Common myeloid progenitor, CD34-positive (primary cell): ENCODE data around the gene AIM2.

Experiments used
- CTCF ChIA-PET: fragments of 350-600 bp; sonication (Branson Sonifier 250); formaldehyde crosslinking; loops from one replicate; lab custom pipeline; 2021; ENCODE audit warnings: antibody characterized with exemption; lab: Charles Lee
- POLR2A ChIA-PET: fragments of 350-600 bp; sonication (Branson Sonifier 250); formaldehyde crosslinking; loops from one replicate; lab custom pipeline; 2021; ENCODE audit warnings: antibody characterized with exemption; lab: Charles Lee
- DNase-seq, 3 donors: peaks; one replicate each; pipeline versions ENCODE4 v3.0.0 to v3.0.0-alpha.2; 2013
- H3K27ac ChIP-seq, 2 experiments: 1 replicate in 1 of 2; 2 replicates in 1 of 2; pipeline ENCODE4 v1.7.0; 2013; ENCODE audit warnings: inconsistent platforms in 2 of 2, low read length in 2 of 2, mild to moderate bottlenecking in 2 of 2, low read depth in 1 of 2, moderate library complexity in 1 of 2; ENCODE audit not compliant: severe bottlenecking in 2 of 2, insufficient read depth in 1 of 2, poor library complexity in 1 of 2
- H3K27me3 ChIP-seq, 5 experiments: replicated peaks in 2 of 5; 1 replicate in 3 of 5; 2 replicates in 2 of 5; pipeline versions ENCODE4 v1.6.1 to v1.7.0; 2013; ENCODE audit warnings: low read length in 4 of 5, mild to moderate bottlenecking in 2 of 5, moderate library complexity in 2 of 5, inconsistent platforms in 1 of 5; ENCODE audit not compliant: insufficient read depth in 5 of 5, control insufficient read depth in 4 of 5
- H3K36me3 ChIP-seq, 4 experiments: 1 replicate in 2 of 4; 2 replicates in 2 of 4; pipeline versions ENCODE4 v1.6.1 to v1.7.0; 2013; ENCODE audit warnings: low read length in 3 of 4, control low read depth in 1 of 4, mild to moderate bottlenecking in 1 of 4; ENCODE audit not compliant: control insufficient read depth in 4 of 4, insufficient read depth in 4 of 4
- H3K4me1 ChIP-seq, 4 experiments: 1 replicate in 3 of 4; 2 replicates in 1 of 4; pipeline versions ENCODE4 v1.6.1 to v1.7.1; 2013; ENCODE audit warnings: low read length in 3 of 4, mild to moderate bottlenecking in 3 of 4, control low read depth in 1 of 4, inconsistent platforms in 1 of 4, moderate library complexity in 1 of 4; ENCODE audit not compliant: control insufficient read depth in 4 of 4, insufficient read depth in 4 of 4; ENCODE audit errors: control extremely low read depth in 1 of 4
- H3K4me3 ChIP-seq, 7 experiments: 1 replicate in 4 of 7; 2 replicates in 3 of 7; pipeline versions ENCODE4 v1.5.1 to v1.7.0; 2013; ENCODE audit warnings: mild to moderate bottlenecking in 7 of 7, low read length in 6 of 7, moderate library complexity in 6 of 7, inconsistent platforms in 2 of 7, low read depth in 2 of 7, control low read depth in 1 of 7; ENCODE audit not compliant: insufficient read depth in 4 of 7, control insufficient read depth in 1 of 7; ENCODE audit errors: extremely low read depth in 1 of 7
- H3K9me3 ChIP-seq, 5 experiments: 1 replicate in 4 of 5; 2 replicates in 1 of 5; pipeline versions ENCODE4 v1.6.1 to v1.7.1; 2013; ENCODE audit warnings: low read length in 4 of 5, mild to moderate bottlenecking in 2 of 5, inconsistent platforms in 1 of 5, low read depth in 1 of 5, moderate library complexity in 1 of 5; ENCODE audit not compliant: control insufficient read depth in 4 of 5, insufficient read depth in 2 of 5; ENCODE audit errors: control extremely low read depth in 1 of 5
- WGBS: methylation state at CpG from one replicate; pipeline ENCODE4 v1.1.5; 2013; ENCODE audit not compliant: insufficient coverage; 5-methylcytosine and 5-hydroxymethylcytosine counted together

The AIM2 gene

DNA sequence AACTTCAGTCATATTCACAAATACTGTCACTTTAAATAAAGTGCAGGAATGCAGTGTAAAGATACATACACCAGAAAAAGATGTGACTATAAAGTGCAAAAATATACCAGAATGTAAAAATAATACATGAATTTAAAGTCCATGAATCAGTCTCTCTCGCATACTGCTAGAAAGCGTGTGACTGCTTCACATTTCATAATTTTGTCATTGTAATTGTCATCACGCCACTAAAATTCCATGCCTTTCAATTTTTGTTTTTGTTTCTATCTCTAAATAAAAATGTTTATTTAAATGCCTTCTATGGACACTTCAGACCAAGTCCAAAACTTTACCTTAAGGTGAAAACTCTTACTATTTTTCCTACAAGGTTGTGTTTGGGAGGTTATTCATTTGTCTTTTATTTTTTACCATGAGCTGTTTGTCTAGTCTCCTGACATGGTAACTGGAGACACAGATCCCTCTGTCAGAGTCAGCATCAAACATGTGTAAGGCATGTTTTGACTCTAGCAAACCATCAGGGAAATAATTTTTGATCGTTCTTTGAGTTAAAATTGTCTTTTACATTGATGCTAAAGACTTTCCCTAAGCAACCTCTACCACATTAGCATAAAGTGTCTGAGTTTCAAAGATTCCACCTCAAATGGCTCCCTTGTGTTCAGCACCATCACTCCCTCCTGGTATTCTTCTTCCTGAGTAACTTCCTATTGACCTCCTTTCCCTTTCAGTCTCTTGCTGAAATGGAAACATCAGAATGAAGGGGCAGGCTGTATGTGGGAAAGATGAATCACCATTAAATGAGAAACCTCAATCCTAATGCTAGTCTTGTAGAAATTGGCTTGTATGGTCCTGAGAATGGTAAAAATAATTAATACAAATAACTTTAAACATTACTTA is 14.0 kb upstream of the AIM2 start:
- DNase-seq, result no peak
- Histone ChIP-seq H3K36me3 (no peaks in the 10 kb centered on the region), H3K27ac (no peak overlapping the region), H3K27me3 (no peaks in the 10 kb centered on the region), H3K4me1 (peaks cover 20 to 58% (median 29%) of the 10 kb centered on the region in 4 experiments), H3K4me3 (no peak overlapping the region), H3K9me3 (no peaks in the 10 kb centered on the region)
- ChIA-PET CTCF (interaction anchor here (1.1 kb wide), 1 partner anchor 21 kb away, joined by 3 read pairs; no protein-coding TSS in a partner anchor), POLR2A (no interaction called here)
- 100% methylated on average over 1 of the region's 4 CpGs for WGBS

DNA sequence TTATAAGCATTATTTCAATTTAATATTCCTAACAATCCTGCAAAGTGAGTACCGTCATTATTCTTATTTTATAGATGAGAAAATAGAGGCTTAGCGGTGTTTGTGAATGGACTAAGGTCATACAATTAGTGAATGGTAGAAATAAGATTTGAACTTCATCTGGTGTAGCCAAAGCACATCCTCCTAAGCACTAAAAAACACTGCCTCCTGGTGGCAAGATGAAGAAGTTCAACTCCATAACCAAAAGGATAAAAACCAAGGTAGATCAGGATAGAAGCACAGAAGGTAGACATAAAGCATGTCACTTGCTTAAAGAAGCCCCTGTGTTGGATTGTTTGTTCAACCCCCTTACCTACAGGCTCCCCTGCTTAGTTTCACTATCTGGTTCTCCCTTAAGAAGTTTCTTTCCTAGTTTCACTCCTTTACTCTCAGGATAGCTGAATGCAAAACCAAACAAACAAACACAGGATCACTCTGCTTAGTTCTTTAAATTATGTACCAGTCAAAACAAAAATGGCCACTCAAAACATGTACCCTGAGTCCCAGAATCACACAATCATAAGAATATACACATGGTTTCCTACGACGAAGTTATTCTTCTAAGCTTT is 12.7 kb upstream of the AIM2 start:
- CTCF ChIA-PET, result interaction anchor here (0.9 to 1.2 kb wide), 3 partner anchors 9 to 21 kb away, joined by 3 to 4 read pairs (median 3); no protein-coding TSS in a partner anchor

DNA sequence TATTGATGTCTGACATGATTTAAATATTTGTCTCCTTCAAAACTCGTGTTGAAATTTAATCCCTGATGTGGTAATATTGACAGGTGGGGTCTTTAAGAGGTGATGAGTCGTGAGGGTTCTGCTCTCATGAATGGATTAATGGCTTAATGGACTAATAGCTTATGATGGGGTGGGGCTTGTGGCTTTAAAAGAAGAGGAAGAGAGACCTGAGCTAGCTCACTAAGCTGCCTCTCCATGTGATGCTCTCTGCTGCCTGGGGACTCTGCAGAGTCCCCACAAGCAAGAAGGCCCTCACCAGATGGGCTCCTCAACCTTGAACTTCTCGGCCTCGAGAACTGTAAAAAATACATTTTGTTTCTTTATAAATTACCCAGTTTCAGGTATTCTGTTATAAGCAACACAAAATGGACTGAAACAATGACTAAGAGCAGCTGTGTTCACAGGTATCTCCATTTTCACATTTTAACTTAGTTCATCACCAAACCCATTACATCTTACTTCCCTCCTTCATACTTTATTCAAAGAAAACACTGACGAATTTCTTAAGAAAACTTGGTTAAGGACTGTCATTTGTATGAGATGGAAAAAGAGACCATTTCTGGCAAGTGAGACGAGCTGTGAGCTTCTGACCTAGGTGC is 12.1 kb upstream of the AIM2 start:
- Histone ChIP-seq H3K36me3 (no peaks in the 10 kb centered on the region), H3K9me3 (no peaks in the 10 kb centered on the region), H3K4me3 (no peak overlapping the region), H3K4me1 (peaks cover 21 to 76% (median 41%) of the 10 kb centered on the region in 4 experiments), H3K27me3 (no peaks in the 10 kb centered on the region), H3K27ac (no peak overlapping the region)
- peak in 2 of 3 donors; percentile 47 to 58 for DNase-seq
- POLR2A ChIA-PET, result interaction anchor here (0.6 kb wide), 1 partner anchor 13 kb away, joined by 3 read pairs; no protein-coding TSS in a partner anchor
- 79% methylated on average over 2 of the region's 6 CpGs for WGBS
- CTCF ChIA-PET, result interaction anchor here (0.9 to 1.2 kb wide), 3 partner anchors 10 to 20 kb away, joined by 3 to 4 read pairs (median 3); no protein-coding TSS in a partner anchor

More for the DNA sequence above, 12.7 kb upstream of the AIM2 start:
- Histone ChIP-seq H3K4me3 (no peak overlapping the region), H3K9me3 (no peaks in the 10 kb centered on the region), H3K4me1 (peaks cover 20 to 70% (median 36%) of the 10 kb centered on the region in 4 experiments), H3K36me3 (no peaks in the 10 kb centered on the region), H3K27ac (no peak overlapping the region), H3K27me3 (no peaks in the 10 kb centered on the region)
- no peak for DNase-seq
- POLR2A ChIA-PET, result interaction anchor here (0.6 kb wide), 1 partner anchor 14 kb away, joined by 3 read pairs; no protein-coding TSS in a partner anchor
- 100% methylated on average over 2 of the region's 4 CpGs for WGBS

DNA sequence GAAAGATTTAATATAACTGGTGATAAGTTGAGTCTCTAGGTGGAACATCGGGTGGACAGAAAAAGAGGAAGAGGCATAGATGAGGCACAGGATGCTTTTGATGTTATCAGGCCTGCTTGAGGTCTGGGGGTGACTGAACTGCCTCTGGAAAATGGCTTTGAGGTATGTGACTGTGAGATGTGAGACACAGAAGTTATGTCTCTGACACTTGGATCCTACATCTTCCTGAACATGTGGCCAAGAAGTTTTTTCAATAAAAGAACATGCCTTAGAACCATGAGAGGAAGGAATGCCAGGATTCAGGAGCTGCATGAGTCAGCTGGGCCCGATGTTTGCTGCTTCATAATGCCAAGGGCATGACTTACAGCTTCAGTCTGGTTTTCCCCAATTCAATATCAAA is 11.5 kb upstream of the AIM2 start:
- no peaks in the 10 kb centered on the region for H3K27me3 ChIP-seq
- 0% methylated on average over 2 of the region's 2 CpGs for WGBS
- peak; percentile 64 to 92 (median 86) for DNase-seq
- H3K4me3 ChIP-seq, result no peak overlapping the region
- ChIA-PET CTCF (interaction anchor here (0.9 to 1.2 kb wide), 2 partner anchors 11 to 15 kb away, joined by 3 read pairs; no protein-coding TSS in a partner anchor), POLR2A (no interaction called here)
- no peaks in the 10 kb centered on the region for H3K36me3 ChIP-seq
- H3K27ac ChIP-seq, result no peak overlapping the region
- H3K4me1 ChIP-seq, result peaks cover 21 to 77% (median 41%) of the 10 kb centered on the region in 4 experiments
- H3K9me3 ChIP-seq, result no peaks in the 10 kb centered on the region

DNA sequence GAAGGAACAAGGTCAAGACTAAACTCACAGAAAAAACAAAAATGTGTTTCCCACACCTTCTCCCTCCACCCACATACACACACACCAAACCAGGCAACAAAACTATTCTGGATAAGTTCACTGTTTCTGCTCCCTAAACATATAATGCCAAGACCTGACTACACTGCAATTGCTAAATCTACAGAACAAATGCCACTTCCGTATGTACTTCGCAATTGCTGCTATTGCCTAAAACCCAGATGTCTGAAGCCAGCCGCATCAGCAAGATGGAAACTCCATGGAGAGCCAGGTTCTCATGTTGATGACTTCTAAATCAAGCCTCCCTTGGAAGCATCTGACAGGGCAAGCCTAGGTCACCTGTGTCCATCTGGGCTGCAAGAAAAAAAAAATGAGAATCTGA is 8.3 kb upstream of the AIM2 start:
- Histone ChIP-seq H3K36me3 (no peaks in the 10 kb centered on the region), H3K27ac (no peak overlapping the region), H3K9me3 (no peaks in the 10 kb centered on the region), H3K4me3 (no peak overlapping the region), H3K27me3 (no peaks in the 10 kb centered on the region), H3K4me1 (peaks cover 15 to 55% (median 26%) of the 10 kb centered on the region in 4 experiments)
- POLR2A ChIA-PET, result no interaction called here
- 98% methylated on average over 3 of the region's 3 CpGs for WGBS
- CTCF ChIA-PET, result no interaction called here
- DNase-seq, result no peak

DNA sequence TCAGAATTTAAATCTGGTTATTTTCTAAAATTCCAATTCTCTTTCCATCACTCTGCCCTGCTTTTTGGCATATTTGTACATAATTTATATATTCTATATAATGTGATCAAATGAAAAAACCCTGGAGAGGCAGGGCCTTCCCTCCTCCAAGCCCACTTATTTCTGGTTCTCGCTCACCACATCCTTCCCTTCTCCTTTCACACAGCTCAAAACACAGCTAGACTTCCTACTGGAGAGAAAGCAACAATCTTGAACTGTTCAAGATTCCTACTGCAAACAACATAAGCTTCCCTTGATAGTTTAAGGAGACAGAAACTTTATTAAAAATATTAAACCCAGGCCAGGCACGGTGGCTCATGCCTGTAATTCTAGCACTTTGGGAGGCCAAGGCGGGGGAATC is 7.6 kb upstream of the AIM2 start:
- no peak for DNase-seq
- CTCF ChIA-PET, result interaction anchor here (1.2 to 1.7 kb wide), 2 partner anchors 12 to 16 kb away, joined by 3 to 8 read pairs; no protein-coding TSS in a partner anchor
- peaks cover 13 to 53% (median 26%) of the 10 kb centered on the region in 4 experiments for H3K4me1 ChIP-seq
- H3K9me3 ChIP-seq, result no peaks in the 10 kb centered on the region
- peak overlapping the region in 2 of 7 experiments; percentile 5 to 19 for H3K4me3 ChIP-seq
- WGBS, result 40% methylated on average over 3 of the region's 3 CpGs
- H3K36me3 ChIP-seq, result no peaks in the 10 kb centered on the region
- H3K27me3 ChIP-seq, result no peaks in the 10 kb centered on the region
- POLR2A ChIA-PET, result no interaction called here
- H3K27ac ChIP-seq, result no peak overlapping the region
